Caco-2 (cell line): ENCODE results near the gene IBTK. TPM values are rescaled to one million over a fixed set of nuclear protein-coding genes. Genes with fewer than 3 reads are reported as not detected.
"Not testable (repeated sequence)": the region's sequence is repeated elsewhere in the genome, so short reads cannot be mapped to it uniquely, and the experiment has no call there.

ENCODE experiments used
- BruUV-seq: library from RNA; stranded (reverse); fragments of 400-500 nt; replicated peaks from 2 replicates; lab custom pipeline; 2021; lab: Mats Ljungman, UMichigan
- CTCF ChIA-PET: fragments of 300-600 bp; sonication (Branson Sonifier 250); formaldehyde crosslinking; loops from one replicate; lab custom pipeline; 2022; ENCODE audit warnings: antibody characterized with exemption; lab: Charles Lee
- POLR2A ChIA-PET: fragments of 300-600 bp; sonication (Branson Sonifier 250); formaldehyde crosslinking; loops from one replicate; lab custom pipeline; 2022; ENCODE audit warnings: antibody characterized with exemption; lab: Charles Lee
- DNase-seq, 2 experiments: peaks; one replicate each; pipeline versions ENCODE4 v3.0.0 to v3.0.0-alpha.2; 2020 to 2022
- H3K27me3 ChIP-seq: replicated peaks from 2 replicates; pipeline ENCODE4 v1.6.0; 2011; ENCODE audit warnings: low read length; ENCODE audit not compliant: control insufficient read depth, insufficient read depth
- H3K36me3 ChIP-seq: 2 replicates; pipeline ENCODE4 v1.5.1; 2011; ENCODE audit warnings: low read length; ENCODE audit not compliant: control insufficient read depth, insufficient read depth
- H3K4me1 ChIP-seq: fragments of 250-450 bp; sonication (Bioruptor Pico); 2 replicates; pipeline ENCODE4 v1.5.1; 2020; ENCODE audit warnings: mild to moderate bottlenecking
- H3K4me3 ChIP-seq: 2 replicates; pipeline ENCODE4 v1.5.1; 2011; ENCODE audit warnings: low read depth, mild to moderate bottlenecking, control low read depth, low read length
- H3K9me3 ChIP-seq: fragments of 250-450 bp; sonication (Bioruptor Pico); 2 replicates; pipeline ENCODE4 v1.5.1; 2020; ENCODE audit warnings: mild to moderate bottlenecking, moderate library complexity
- H3K27ac Mint-ChIP-seq: one replicate; pipeline ENCODE4 v1.8.0; 2022; ENCODE audit warnings: mixed read lengths; ENCODE audit not compliant: unreplicated experiment
- H3K27me3 Mint-ChIP-seq: one replicate; pipeline ENCODE4 v1.8.0; 2022; ENCODE audit warnings: mixed read lengths; ENCODE audit not compliant: insufficient read depth, unreplicated experiment
- H3K36me3 Mint-ChIP-seq: one replicate; pipeline ENCODE4 v1.8.0; 2022; ENCODE audit warnings: mild to moderate bottlenecking, mixed read lengths; ENCODE audit not compliant: insufficient read depth, unreplicated experiment
- H3K4me1 Mint-ChIP-seq: one replicate; pipeline ENCODE4 v1.8.0; 2022; ENCODE audit warnings: low read depth, mixed read lengths; ENCODE audit not compliant: unreplicated experiment
- H3K4me3 Mint-ChIP-seq: one replicate; pipeline ENCODE4 v1.8.0; 2022; ENCODE audit warnings: mild to moderate bottlenecking, moderate library complexity, mixed read lengths; ENCODE audit not compliant: unreplicated experiment
- H3K9me3 Mint-ChIP-seq: one replicate; pipeline ENCODE4 v1.8.0; 2022; ENCODE audit warnings: mixed read lengths; ENCODE audit not compliant: unreplicated experiment
- intact Hi-C: fragments of 100-400 bp; cut with micrococcal nuclease; formaldehyde crosslinking; loops from one replicate; pipeline ENCODE4 v1.10.0; 2022; ENCODE audit not compliant: unreplicated experiment
- total RNA-seq: library from RNA; stranded (reverse); gene quantifications from 2 replicates; pipeline ENCODE4 v1.2.3, GENCODE V29; 2022
- TF ChIP-seq, protein P1 (sequence below), 2 experiments: fragments of 200-600 bp in 1 of 2; IDR thresholded peaks; 1 replicate in 1 of 2; 2 replicates in 1 of 2; pipeline versions ENCODE4 v1.5.1 to v1.8.0; 2011 to 2022; ENCODE audit warnings: antibody characterized with exemption in 1 of 2, control low read depth in 1 of 2, inconsistent platforms in 1 of 2, low read depth in 1 of 2, low read length in 1 of 2, mild to moderate bottlenecking in 1 of 2, moderate library complexity in 1 of 2; ENCODE audit not compliant: insufficient read depth in 1 of 2, severe bottlenecking in 1 of 2, unreplicated experiment in 1 of 2

Gene IBTK
- total RNA-seq, 1 experiment from 2014 or later: 29.4 TPM

DNA sequence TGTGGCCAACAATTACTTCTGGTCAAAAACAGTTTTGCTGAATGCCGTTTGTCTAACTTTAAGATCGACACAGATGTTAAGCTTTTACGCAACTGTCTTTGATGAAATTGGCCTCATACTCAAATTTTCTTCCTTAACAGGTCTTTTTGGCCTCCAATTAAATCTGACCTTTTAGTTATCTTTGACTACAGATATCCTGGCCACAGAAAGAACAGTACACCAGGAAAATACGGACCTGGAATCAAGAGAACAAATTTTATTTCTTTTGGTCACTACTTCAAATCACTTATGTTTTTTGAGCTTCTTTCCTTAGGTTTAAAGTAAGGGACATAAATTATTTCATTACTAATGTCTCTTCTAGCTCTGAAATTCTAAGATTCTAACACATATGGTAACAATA lies 49.8 kb downstream of the IBTK start:
- no peaks in the 10 kb centered on the region for H3K4me1 Mint-ChIP-seq
- Histone ChIP-seq H3K27me3 (no peaks in the 10 kb centered on the region), H3K36me3 (no peaks in the 10 kb centered on the region), H3K4me1 (no peaks in the 10 kb centered on the region), H3K9me3 (no peaks in the 10 kb centered on the region), H3K4me3 (no peak overlapping the region)
- CTCF ChIA-PET: no interaction called here
- peaks cover 26% of the 10 kb centered on the region for H3K36me3 Mint-ChIP-seq
- H3K27me3 Mint-ChIP-seq: no peaks in the 10 kb centered on the region
- no TSS peak for BruUV-seq
- intact Hi-C loops: no loop called here
- H3K27ac Mint-ChIP-seq: no peak overlapping the region
- no peaks in the 10 kb centered on the region for H3K9me3 Mint-ChIP-seq
- no peak for DNase-seq
- POLR2A ChIA-PET: no interaction called here
- TF ChIP-seq, protein P1, sequence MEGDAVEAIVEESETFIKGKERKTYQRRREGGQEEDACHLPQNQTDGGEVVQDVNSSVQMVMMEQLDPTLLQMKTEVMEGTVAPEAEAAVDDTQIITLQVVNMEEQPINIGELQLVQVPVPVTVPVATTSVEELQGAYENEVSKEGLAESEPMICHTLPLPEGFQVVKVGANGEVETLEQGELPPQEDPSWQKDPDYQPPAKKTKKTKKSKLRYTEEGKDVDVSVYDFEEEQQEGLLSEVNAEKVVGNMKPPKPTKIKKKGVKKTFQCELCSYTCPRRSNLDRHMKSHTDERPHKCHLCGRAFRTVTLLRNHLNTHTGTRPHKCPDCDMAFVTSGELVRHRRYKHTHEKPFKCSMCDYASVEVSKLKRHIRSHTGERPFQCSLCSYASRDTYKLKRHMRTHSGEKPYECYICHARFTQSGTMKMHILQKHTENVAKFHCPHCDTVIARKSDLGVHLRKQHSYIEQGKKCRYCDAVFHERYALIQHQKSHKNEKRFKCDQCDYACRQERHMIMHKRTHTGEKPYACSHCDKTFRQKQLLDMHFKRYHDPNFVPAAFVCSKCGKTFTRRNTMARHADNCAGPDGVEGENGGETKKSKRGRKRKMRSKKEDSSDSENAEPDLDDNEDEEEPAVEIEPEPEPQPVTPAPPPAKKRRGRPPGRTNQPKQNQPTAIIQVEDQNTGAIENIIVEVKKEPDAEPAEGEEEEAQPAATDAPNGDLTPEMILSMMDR (IDR thresholded peaks at IDR 0.05; ENCODE audit: insufficient read depth in 1 of 2, low read depth in 1 of 2, low read length in 1 of 2, severe bottlenecking in 1 of 2, unreplicated experiment in 1 of 2): no peak
- H3K4me3 Mint-ChIP-seq: no peak overlapping the region

DNA sequence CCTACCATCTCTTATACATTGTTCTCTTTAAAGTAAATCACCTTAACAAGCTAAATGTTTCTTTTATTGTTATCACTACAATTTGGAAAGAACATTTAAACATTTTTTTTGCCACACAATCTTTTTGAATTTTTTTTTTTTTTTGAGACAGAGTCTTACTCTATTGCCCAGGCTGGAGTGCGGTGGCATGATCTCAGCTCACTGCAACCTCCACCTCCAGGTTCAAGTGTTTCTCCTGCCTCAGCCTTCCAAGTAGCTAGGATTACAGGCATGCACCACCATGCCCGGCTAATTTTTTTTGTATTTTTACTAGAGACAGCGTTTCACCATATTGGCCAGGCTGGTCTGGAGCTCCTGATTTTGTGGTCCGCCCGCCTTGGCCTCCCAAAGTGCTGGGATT lies 50.3 kb downstream of the IBTK start:
- POLR2A ChIA-PET, H3K27ac Mint-ChIP-seq, H3K9me3 ChIP-seq, H3K27me3 ChIP-seq, intact Hi-C loops, DNase-seq, CTCF ChIA-PET, H3K9me3 Mint-ChIP-seq, H3K4me1 ChIP-seq, H3K4me3 ChIP-seq, H3K4me3 Mint-ChIP-seq, H3K4me1 Mint-ChIP-seq, H3K36me3 ChIP-seq, H3K27me3 Mint-ChIP-seq, BruUV-seq: not testable (repeated sequence)
- peaks cover 28% of the 10 kb centered on the region for H3K36me3 Mint-ChIP-seq

DNA sequence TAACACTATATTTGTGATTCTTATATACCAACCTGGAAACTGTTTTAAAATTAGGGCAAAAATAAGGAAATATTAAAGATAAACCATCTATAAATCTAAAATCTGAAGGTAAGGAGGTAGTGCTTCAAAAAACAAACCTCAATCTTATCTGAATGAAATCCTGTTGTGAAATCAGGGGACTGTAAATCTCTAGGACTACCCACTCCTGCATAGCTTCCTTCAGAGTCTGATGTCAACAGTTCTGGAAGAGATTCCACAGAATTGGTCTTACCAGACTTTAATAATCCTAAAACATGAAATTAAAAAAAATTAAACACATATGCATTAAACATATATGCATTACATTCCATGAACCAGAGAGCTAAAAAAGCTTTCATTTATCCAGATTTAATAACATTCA lies 51.4 kb downstream of the IBTK start:
- POLR2A ChIA-PET: no interaction called here
- no TSS peak for BruUV-seq

More for the DNA sequence above, 51.4 kb downstream of the IBTK start:
- no peaks in the 10 kb centered on the region for H3K9me3 ChIP-seq
- H3K36me3 Mint-ChIP-seq: peaks cover 34% of the 10 kb centered on the region
- H3K4me3 Mint-ChIP-seq: no peak overlapping the region
- H3K36me3 ChIP-seq: no peaks in the 10 kb centered on the region
- H3K4me3 ChIP-seq: no peak overlapping the region
- H3K4me1 ChIP-seq: no peaks in the 10 kb centered on the region
- TF ChIP-seq, protein P1 (IDR thresholded peaks at IDR 0.05; ENCODE audit: insufficient read depth in 1 of 2, low read depth in 1 of 2, low read length in 1 of 2, severe bottlenecking in 1 of 2, unreplicated experiment in 1 of 2): no peak
- intact Hi-C loops: no loop called here
- CTCF ChIA-PET: no interaction called here
- no peaks in the 10 kb centered on the region for H3K9me3 Mint-ChIP-seq
- H3K4me1 Mint-ChIP-seq: no peaks in the 10 kb centered on the region
- no peak for DNase-seq
- no peaks in the 10 kb centered on the region for H3K27me3 Mint-ChIP-seq
- no peak overlapping the region for H3K27ac Mint-ChIP-seq
- H3K27me3 ChIP-seq: no peaks in the 10 kb centered on the region
